WTC11 (cell line): ENCODE results near the gene BMP7.

Experiments
- ZNF138 ChIP-seq: sonication (generic); formaldehyde crosslinking; conservative IDR thresholded peaks from 2 replicates; pipeline ENCODE4 v1.8.1; 2022; ENCODE audit warnings: mild to moderate bottlenecking, moderate library complexity, missing genetic modification reagents
- ZNF263 ChIP-seq: sonication (generic); formaldehyde crosslinking; IDR thresholded peaks from 2 replicates; pipeline ENCODE4 v1.8.1; 2022; ENCODE audit warnings: low read depth, mild to moderate bottlenecking, moderate library complexity, missing genetic modification reagents

DNA sequence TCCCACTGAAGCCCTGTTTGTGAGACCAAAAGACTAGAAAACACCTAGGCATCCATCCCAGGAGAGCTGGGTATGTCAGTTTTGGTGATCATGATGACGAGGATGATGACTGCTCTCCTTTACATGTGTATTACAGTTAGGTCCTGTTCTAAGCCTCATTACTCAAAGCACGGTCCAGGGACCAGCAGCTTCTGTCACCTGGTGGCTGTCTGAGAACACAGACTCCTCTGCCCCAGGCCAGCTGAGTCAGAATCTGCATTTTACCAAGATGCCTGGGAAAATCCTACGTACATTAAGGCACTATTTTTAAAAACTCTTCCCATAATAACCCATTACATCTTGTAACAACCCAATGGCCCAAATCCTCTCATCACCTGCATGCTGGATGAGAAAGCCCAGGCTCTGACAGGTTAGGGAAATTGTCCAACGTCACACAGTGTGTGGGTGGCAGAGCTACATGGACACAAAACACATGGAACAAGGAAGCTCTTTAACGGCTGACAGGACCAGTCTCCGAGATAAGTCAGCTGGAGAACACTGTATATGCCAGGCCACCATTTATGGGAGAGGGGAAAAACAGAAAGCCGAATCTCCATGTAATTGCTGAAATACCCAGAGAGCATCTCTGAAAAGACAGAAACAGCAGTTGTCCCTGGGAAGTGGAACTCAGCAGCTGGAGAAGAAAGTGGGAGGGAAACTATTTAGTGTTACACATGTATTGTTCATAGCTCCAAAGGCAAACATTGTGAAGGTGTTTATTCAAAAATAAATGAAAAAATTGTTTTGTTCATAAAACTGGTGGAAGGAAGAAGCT, 65.4 kb downstream of the BMP7 start:
- no peak for TF ChIP-seq ZNF263
- no peak for TF ChIP-seq ZNF138 (CRISPR knock-in tag)
